Thoracic aorta (tissue), 2 donors: ENCODE measurements around the gene ANAPC5. TPM values are rescaled to one million over a fixed set of nuclear protein-coding genes. Genes with fewer than 3 reads are reported as not detected.
A peak's percentile ranks its signal among the peaks of the same experiment; 100 is the strongest.
"Not testable (repeated sequence)": the region's sequence is repeated elsewhere in the genome, so short reads cannot be mapped to it uniquely, and the experiment has no call there.

Source experiments
- ATAC-seq: fragments of 150-250 bp; one replicate; pipeline ENCODE4 v1.8.0; 2017; ENCODE audit warnings: low read depth; ENCODE audit not compliant: insufficient number of reproducible peaks, low FRiP score
- DNase-seq: peaks from one replicate; pipeline ENCODE4 v3.0.0-alpha.2; 2020; ENCODE audit warnings: low spot score
- H3K27ac ChIP-seq, 2 donors: fragments of 200-600 bp; sonication (generic); 1 replicate in 1 of 2; 2 replicates in 1 of 2; pipeline ENCODE4 v1.5.1; 2016; ENCODE audit warnings: mild to moderate bottlenecking in 2 of 2, moderate library complexity in 2 of 2
- H3K27me3 ChIP-seq: fragments of 200-600 bp; sonication (generic); replicated peaks from 2 replicates; pipeline ENCODE4 v1.6.0; 2016; ENCODE audit warnings: mild to moderate bottlenecking; ENCODE audit not compliant: insufficient read depth
- H3K36me3 ChIP-seq: fragments of 200-600 bp; sonication (generic); one replicate; pipeline ENCODE4 v1.5.1; 2016
- H3K4me1 ChIP-seq, 2 donors: fragments of 200-600 bp; sonication (generic); 1 replicate in 1 of 2; 2 replicates in 1 of 2; pipeline versions ENCODE4 v1.5.1 to v1.6.0; 2016; ENCODE audit warnings: low read depth in 2 of 2, mild to moderate bottlenecking in 1 of 2; ENCODE audit not compliant: control insufficient read depth in 1 of 2
- H3K4me3 ChIP-seq: fragments of 200-600 bp; sonication (generic); 2 replicates; pipeline ENCODE4 v1.5.1; 2016; ENCODE audit warnings: mild to moderate bottlenecking
- H3K9me3 ChIP-seq: fragments of 200-600 bp; sonication (generic); 2 replicates; pipeline ENCODE4 v1.5.1; 2016
- total RNA-seq, 2 donors: library from RNA; depleted of rRNA; stranded (reverse); fragments of >200 nt; gene quantifications; one replicate each; pipeline versions ENCODE4 v1.1.0 to v1.2.3, GENCODE V29; 2016
- TF ChIP-seq, protein P1 (sequence below): fragments of 200-600 bp; sonication (generic); IDR thresholded peaks from one replicate; pipeline ENCODE4 v1.5.1; 2019; ENCODE audit warnings: antibody characterized with exemption

ANAPC5 gene
- total RNA-seq, 2 donors from 2014 or later, result 113 to 174 TPM

DNA sequence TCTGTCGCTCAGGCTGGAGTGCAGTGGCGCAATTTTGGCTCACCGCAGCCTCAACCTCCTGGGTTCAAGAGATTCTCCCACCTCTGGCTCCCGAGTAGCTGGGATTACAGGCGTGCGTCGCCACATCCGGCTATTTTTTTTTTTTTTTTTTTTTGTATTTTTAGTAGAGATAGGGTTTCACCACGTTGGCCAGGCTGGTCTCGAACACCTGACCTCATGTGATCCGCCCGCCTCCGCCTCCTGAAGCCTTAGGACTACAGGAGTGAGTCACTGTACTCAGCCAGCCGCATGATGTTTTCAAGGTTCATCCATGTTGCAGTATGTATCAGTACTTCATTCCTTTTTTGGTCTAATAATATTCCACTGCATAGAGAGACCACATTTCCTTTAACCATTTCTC lies 45.3 kb upstream of the ANAPC5 start:
- no peak for ATAC-seq
- peaks cover 13 to 26% of the 10 kb centered on the region in 2 donors for H3K4me1 ChIP-seq
- no peaks in the 10 kb centered on the region for H3K9me3 ChIP-seq
- H3K36me3 ChIP-seq, result no peaks in the 10 kb centered on the region
- no peaks in the 10 kb centered on the region for H3K27me3 ChIP-seq
- no peak for DNase-seq
- H3K4me3 ChIP-seq, result no peak overlapping the region
- no peak overlapping the region for H3K27ac ChIP-seq
- TF ChIP-seq, protein P1, sequence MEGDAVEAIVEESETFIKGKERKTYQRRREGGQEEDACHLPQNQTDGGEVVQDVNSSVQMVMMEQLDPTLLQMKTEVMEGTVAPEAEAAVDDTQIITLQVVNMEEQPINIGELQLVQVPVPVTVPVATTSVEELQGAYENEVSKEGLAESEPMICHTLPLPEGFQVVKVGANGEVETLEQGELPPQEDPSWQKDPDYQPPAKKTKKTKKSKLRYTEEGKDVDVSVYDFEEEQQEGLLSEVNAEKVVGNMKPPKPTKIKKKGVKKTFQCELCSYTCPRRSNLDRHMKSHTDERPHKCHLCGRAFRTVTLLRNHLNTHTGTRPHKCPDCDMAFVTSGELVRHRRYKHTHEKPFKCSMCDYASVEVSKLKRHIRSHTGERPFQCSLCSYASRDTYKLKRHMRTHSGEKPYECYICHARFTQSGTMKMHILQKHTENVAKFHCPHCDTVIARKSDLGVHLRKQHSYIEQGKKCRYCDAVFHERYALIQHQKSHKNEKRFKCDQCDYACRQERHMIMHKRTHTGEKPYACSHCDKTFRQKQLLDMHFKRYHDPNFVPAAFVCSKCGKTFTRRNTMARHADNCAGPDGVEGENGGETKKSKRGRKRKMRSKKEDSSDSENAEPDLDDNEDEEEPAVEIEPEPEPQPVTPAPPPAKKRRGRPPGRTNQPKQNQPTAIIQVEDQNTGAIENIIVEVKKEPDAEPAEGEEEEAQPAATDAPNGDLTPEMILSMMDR, result no peak

GRCh38 chr12:121392325-121392716 lies 40.1 kb upstream of the ANAPC5 start:
- Histone ChIP-seq H3K4me1 (peaks cover 0 to 2% of the 10 kb centered on the region in 2 donors), H3K4me3 (no peak overlapping the region), H3K36me3 (no peaks in the 10 kb centered on the region), H3K27me3 (no peaks in the 10 kb centered on the region), H3K9me3 (no peaks in the 10 kb centered on the region), H3K27ac (no peak overlapping the region)
- ATAC-seq, result no peak
- TF ChIP-seq, protein P1, result no peak
- DNase-seq, result no peak

GRCh38 chr12:121391619-121392324 lies 39.6 kb upstream of the ANAPC5 start:
- ATAC-seq, result no peak
- no peak overlapping the region for H3K27ac ChIP-seq
- TF ChIP-seq, protein P1, result no peak

DNA sequence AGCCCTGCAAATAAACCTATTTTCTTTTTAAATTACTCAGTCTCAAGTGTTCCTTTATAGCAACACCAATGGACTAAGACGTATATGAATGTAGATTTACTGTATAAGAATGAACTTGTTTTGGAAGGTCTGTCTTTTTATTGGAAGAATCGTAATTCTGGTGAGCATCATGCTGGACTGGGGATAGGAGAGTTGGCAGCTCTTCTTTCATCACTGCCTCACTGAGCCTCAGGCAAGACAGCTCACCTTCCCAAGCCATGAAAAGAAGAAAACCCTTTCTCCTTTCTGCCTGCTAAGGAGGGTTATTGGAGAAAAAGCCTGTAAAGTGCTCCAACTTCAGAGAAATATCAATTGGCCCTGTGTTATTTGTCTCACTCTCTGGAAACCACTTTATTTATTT lies 38.6 kb upstream of the ANAPC5 start:
- no peak overlapping the region for H3K4me3 ChIP-seq
- H3K4me1 ChIP-seq, result peaks cover 0 to 2% of the 10 kb centered on the region in 2 donors
- no peak overlapping the region for H3K27ac ChIP-seq
- H3K27me3 ChIP-seq, result no peaks in the 10 kb centered on the region
- TF ChIP-seq, protein P1, result no peak
- H3K9me3 ChIP-seq, result no peaks in the 10 kb centered on the region
- ATAC-seq, result no peak
- H3K36me3 ChIP-seq, result no peaks in the 10 kb centered on the region
- no peak for DNase-seq

More at GRCh38 chr12:121391619-121392324, 39.6 kb upstream of the ANAPC5 start:
- H3K4me3 ChIP-seq, result peak overlapping the region; percentile 54
- no peaks in the 10 kb centered on the region for H3K36me3 ChIP-seq
- peaks cover 0 to 2% of the 10 kb centered on the region in 2 donors for H3K4me1 ChIP-seq
- no peaks in the 10 kb centered on the region for H3K9me3 ChIP-seq
- H3K27me3 ChIP-seq, result no peaks in the 10 kb centered on the region
- no peak for DNase-seq

DNA sequence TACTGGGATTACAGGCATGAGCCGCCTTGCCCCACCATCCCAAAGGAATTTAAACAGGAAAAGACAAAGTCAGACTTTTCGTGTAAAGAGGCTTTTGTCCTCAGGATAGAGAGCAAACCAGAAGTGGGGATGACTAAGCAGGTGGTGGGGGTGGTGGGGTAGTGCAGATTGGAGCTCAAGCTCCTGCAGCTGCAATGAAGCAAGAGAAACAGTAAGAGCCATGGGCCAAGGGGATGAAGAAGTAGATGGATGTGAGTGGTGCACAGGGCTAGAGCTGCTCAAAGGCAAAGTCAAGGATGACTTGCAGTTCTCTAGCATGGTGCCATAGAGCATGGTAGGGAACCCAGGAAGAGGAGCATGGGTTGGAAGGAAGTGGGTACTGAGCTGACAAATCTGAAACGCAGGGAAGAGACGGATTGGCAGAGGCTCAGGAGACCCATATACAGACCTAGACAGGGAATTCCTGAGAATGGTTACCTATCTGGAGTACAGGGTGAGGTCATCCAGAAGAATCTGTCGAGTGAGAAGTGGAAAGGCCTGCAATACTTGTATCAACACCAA lies 36.3 kb upstream of the ANAPC5 start:
- ATAC-seq (no peak), DNase-seq (no peak)

DNA sequence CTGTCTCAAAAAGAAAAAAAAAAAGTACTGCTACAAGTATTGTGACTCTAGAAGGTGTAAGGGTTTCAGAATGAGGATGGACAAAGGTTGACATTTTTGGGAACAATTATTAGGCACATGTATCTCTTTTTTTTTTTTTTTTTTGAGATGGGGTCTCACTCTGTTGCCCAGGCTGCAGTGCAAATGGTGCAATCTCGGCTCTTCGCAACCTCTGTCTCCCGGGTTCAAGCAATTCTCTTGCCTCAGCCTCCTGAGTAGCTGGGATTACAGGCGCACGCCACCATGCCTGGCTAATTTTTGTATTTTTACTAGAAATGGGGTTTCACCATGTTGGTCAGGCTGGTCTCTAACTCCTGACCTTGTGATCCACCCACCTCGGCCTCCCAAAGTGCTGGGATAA lies 32.7 kb upstream of the ANAPC5 start:
- not testable (repeated sequence) for H3K9me3 ChIP-seq, H3K27ac ChIP-seq, H3K27me3 ChIP-seq, DNase-seq, H3K36me3 ChIP-seq, ATAC-seq, H3K4me1 ChIP-seq, H3K4me3 ChIP-seq

More for the DNA sequence above, 36.3 kb upstream of the ANAPC5 start:
- Histone ChIP-seq H3K36me3 (no peaks in the 10 kb centered on the region), H3K27ac (no peak overlapping the region), H3K27me3 (no peaks in the 10 kb centered on the region), H3K4me3 (no peak overlapping the region), H3K9me3 (no peaks in the 10 kb centered on the region), H3K4me1 (peaks cover 0 to 2% of the 10 kb centered on the region in 2 donors)
- TF ChIP-seq, protein P1, result no peak
